Activated naive CD8-positive, alpha-beta T cell (primary cell): ENCODE results near the gene SARS2.
"Not testable (repeated sequence)": the region's sequence is repeated elsewhere in the genome, so short reads cannot be mapped to it uniquely, and the experiment has no call there.

Experiments used
- H3K27ac Mint-ChIP-seq: one replicate; pipeline ENCODE4 v1.8.0; 2021; ENCODE audit warnings: mixed read lengths
- H3K27me3 Mint-ChIP-seq: one replicate; pipeline ENCODE4 v1.8.0; 2021; ENCODE audit warnings: mixed read lengths
- H3K36me3 Mint-ChIP-seq: one replicate; pipeline ENCODE4 v1.8.0; 2021; ENCODE audit warnings: mixed read lengths
- H3K4me1 Mint-ChIP-seq: one replicate; pipeline ENCODE4 v1.8.0; 2021; ENCODE audit warnings: low read depth, mixed read lengths
- H3K4me3 Mint-ChIP-seq: one replicate; pipeline ENCODE4 v1.8.0; 2021; ENCODE audit warnings: mild to moderate bottlenecking, mixed read lengths
- H3K9me3 Mint-ChIP-seq: one replicate; pipeline ENCODE4 v1.8.0; 2021; ENCODE audit warnings: low read depth, mixed read lengths

SARS2 gene

GRCh38 chr19:38956264-38956663, 25.7 kb upstream of the SARS2 start:
- Mint-ChIP-seq H3K27me3 (peaks cover 10% of the 10 kb centered on the region), H3K4me3 (no peak overlapping the region), H3K27ac (no peak overlapping the region), H3K36me3 (peaks cover 2% of the 10 kb centered on the region), H3K4me1 (peaks cover 5% of the 10 kb centered on the region), H3K9me3 (no peaks in the 10 kb centered on the region)

- peaks cover 2% of the 10 kb centered on the region for H3K36me3 Mint-ChIP-seq
- no peak overlapping the region for H3K27ac Mint-ChIP-seq
- H3K4me1 Mint-ChIP-seq = peaks cover 13% of the 10 kb centered on the region
- no peaks in the 10 kb centered on the region for H3K9me3 Mint-ChIP-seq
- peaks cover 12% of the 10 kb centered on the region for H3K27me3 Mint-ChIP-seq
- H3K4me3 Mint-ChIP-seq = no peak overlapping the region
These were observed 23.1 kb upstream of the SARS2 start for GRCh38 chr19:38953677-38954076.

GRCh38 chr19:38952395-38953165, 22.0 kb upstream of the SARS2 start:
- peaks cover 13% of the 10 kb centered on the region for H3K4me1 Mint-ChIP-seq
- H3K27ac Mint-ChIP-seq = no peak overlapping the region
- H3K36me3 Mint-ChIP-seq = peaks cover 2% of the 10 kb centered on the region
- H3K9me3 Mint-ChIP-seq = no peaks in the 10 kb centered on the region
- peaks cover 13% of the 10 kb centered on the region for H3K27me3 Mint-ChIP-seq
- H3K4me3 Mint-ChIP-seq = peak overlapping the region; percentile 17

- peaks cover 2% of the 10 kb centered on the region for H3K36me3 Mint-ChIP-seq
- no peak overlapping the region for H3K4me3 Mint-ChIP-seq
- H3K27me3 Mint-ChIP-seq = peaks cover 13% of the 10 kb centered on the region
- H3K4me1 Mint-ChIP-seq = peaks cover 13% of the 10 kb centered on the region
- no peak overlapping the region for H3K27ac Mint-ChIP-seq
- H3K9me3 Mint-ChIP-seq = no peaks in the 10 kb centered on the region
These were observed 20.6 kb upstream of the SARS2 start for GRCh38 chr19:38951187-38951586.

- peak overlapping the region; percentile 64 for H3K4me3 Mint-ChIP-seq
These were observed 19.2 kb upstream of the SARS2 start for GRCh38 chr19:38949580-38950367.

GRCh38 chr19:38946229-38947010, 15.9 kb upstream of the SARS2 start:
- Mint-ChIP-seq H3K27me3 (peaks cover 4% of the 10 kb centered on the region), H3K4me1 (peaks cover 18% of the 10 kb centered on the region), H3K27ac (no peak overlapping the region), H3K36me3 (no peaks in the 10 kb centered on the region), H3K4me3 (no peak overlapping the region), H3K9me3 (no peaks in the 10 kb centered on the region)

More at GRCh38 chr19:38949580-38950367, 19.2 kb upstream of the SARS2 start:
- Mint-ChIP-seq H3K27me3 (peaks cover 13% of the 10 kb centered on the region), H3K4me1 (peaks cover 13% of the 10 kb centered on the region), H3K9me3 (no peaks in the 10 kb centered on the region), H3K27ac (no peak overlapping the region), H3K36me3 (peaks cover 2% of the 10 kb centered on the region)

- H3K9me3 Mint-ChIP-seq = no peaks in the 10 kb centered on the region
- H3K4me1 Mint-ChIP-seq = peaks cover 21% of the 10 kb centered on the region
- H3K27ac Mint-ChIP-seq = no peak overlapping the region
- no peak overlapping the region for H3K4me3 Mint-ChIP-seq
- H3K27me3 Mint-ChIP-seq = peaks cover 4% of the 10 kb centered on the region
- no peaks in the 10 kb centered on the region for H3K36me3 Mint-ChIP-seq
These were observed 15.1 kb upstream of the SARS2 start for GRCh38 chr19:38945562-38946228.

GRCh38 chr19:38944981-38945506, 14.5 kb upstream of the SARS2 start:
- no peaks in the 10 kb centered on the region for H3K36me3 Mint-ChIP-seq
- H3K27me3 Mint-ChIP-seq = peaks cover 4% of the 10 kb centered on the region
- peaks cover 18% of the 10 kb centered on the region for H3K4me1 Mint-ChIP-seq
- no peak overlapping the region for H3K27ac Mint-ChIP-seq
- no peaks in the 10 kb centered on the region for H3K9me3 Mint-ChIP-seq
- H3K4me3 Mint-ChIP-seq = no peak overlapping the region

GRCh38 chr19:38942471-38943181, 12.1 kb upstream of the SARS2 start:
- no peak overlapping the region for H3K27ac Mint-ChIP-seq
- H3K4me3 Mint-ChIP-seq = no peak overlapping the region
- no peaks in the 10 kb centered on the region for H3K9me3 Mint-ChIP-seq
- H3K4me1 Mint-ChIP-seq = peaks cover 13% of the 10 kb centered on the region
- no peaks in the 10 kb centered on the region for H3K36me3 Mint-ChIP-seq
- peaks cover 2% of the 10 kb centered on the region for H3K27me3 Mint-ChIP-seq

- Mint-ChIP-seq H3K27ac (no peak overlapping the region), H3K9me3 (no peaks in the 10 kb centered on the region), H3K4me1 (peaks cover 13% of the 10 kb centered on the region), H3K36me3 (no peaks in the 10 kb centered on the region), H3K27me3 (peaks cover 2% of the 10 kb centered on the region), H3K4me3 (no peak overlapping the region)
These were observed 11.4 kb upstream of the SARS2 start for GRCh38 chr19:38941979-38942378.

GRCh38 chr19:38941466-38941865, 10.9 kb upstream of the SARS2 start:
- H3K27me3 Mint-ChIP-seq = not testable (repeated sequence)

GRCh38 chr19:38939957-38940356, 9.4 kb upstream of the SARS2 start:
- H3K4me3 Mint-ChIP-seq = no peak overlapping the region
- H3K27ac Mint-ChIP-seq = no peak overlapping the region
- no peaks in the 10 kb centered on the region for H3K9me3 Mint-ChIP-seq
- peaks cover 2% of the 10 kb centered on the region for H3K27me3 Mint-ChIP-seq
- peaks cover 13% of the 10 kb centered on the region for H3K4me1 Mint-ChIP-seq
- peaks cover 4% of the 10 kb centered on the region for H3K36me3 Mint-ChIP-seq

More at GRCh38 chr19:38941466-38941865, 10.9 kb upstream of the SARS2 start:
- H3K27ac Mint-ChIP-seq, H3K36me3 Mint-ChIP-seq, H3K4me3 Mint-ChIP-seq, H3K9me3 Mint-ChIP-seq: not testable (repeated sequence)
- H3K4me1 Mint-ChIP-seq = peaks cover 13% of the 10 kb centered on the region

- H3K9me3 Mint-ChIP-seq = no peaks in the 10 kb centered on the region
- H3K36me3 Mint-ChIP-seq = peaks cover 12% of the 10 kb centered on the region
- H3K27me3 Mint-ChIP-seq = no peaks in the 10 kb centered on the region
- H3K4me1 Mint-ChIP-seq = peaks cover 25% of the 10 kb centered on the region
- H3K27ac Mint-ChIP-seq = no peak overlapping the region
- H3K4me3 Mint-ChIP-seq = no peak overlapping the region
These were observed 3.0 kb upstream of the SARS2 start for GRCh38 chr19:38933544-38933943.
